ENCODE data around the gene CADM1.

- TF ChIP-seq POLR2AphosphoS5 (IDR thresholded peaks at IDR 0.05) = no peak
- no peak for TF ChIP-seq POLR2A (IDR thresholded peaks at IDR 0.05)
Observed at GRCh38 chr11:115391160-115391559, 113.1 kb downstream of the CADM1 start.

Measured in prostate gland (tissue), 1 donor.